GM12801 (cell line): ENCODE data around the gene ADGRL1.

Experiments used
- CTCF ChIP-seq: IDR thresholded peaks from one replicate; pipeline ENCODE4 v1.5.1; 2011; ENCODE audit warnings: control low read depth; ENCODE audit not compliant: insufficient read length; ENCODE audit errors: extremely low read depth

Gene ADGRL1

GRCh38 chr19:14145381-14145780 lies 60.6 kb downstream of the ADGRL1 start:
- no peak for TF ChIP-seq CTCF

GRCh38 chr19:14142262-14143190 lies 63.4 kb downstream of the ADGRL1 start:
- TF ChIP-seq CTCF, result no peak

- TF ChIP-seq CTCF, result no peak
These were observed 64.9 kb downstream of the ADGRL1 start for GRCh38 chr19:14141041-14141440.

DNA sequence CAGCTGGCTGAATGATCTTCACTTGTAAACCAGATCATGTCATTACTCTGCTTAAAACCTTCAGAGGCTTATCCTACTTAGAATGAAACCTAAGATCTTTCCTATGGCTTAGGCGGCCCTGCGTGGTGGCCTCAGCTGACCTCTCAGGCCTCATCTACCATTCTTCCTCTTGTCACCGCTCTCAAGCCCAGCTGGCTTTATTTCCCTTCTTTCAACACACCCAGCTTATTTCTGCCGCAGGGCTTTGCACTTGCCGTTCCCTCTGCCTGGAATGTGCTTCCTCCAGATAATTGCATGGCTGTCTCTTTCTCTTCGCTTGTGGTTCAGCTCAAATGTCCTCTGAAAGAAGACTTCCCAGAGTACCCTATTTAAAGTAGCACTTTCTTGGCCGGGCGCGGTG lies 66.0 kb downstream of the ADGRL1 start:
- no peak for TF ChIP-seq CTCF

- TF ChIP-seq CTCF, result no peak
These were observed 67.2 kb downstream of the ADGRL1 start for GRCh38 chr19:14138576-14139265.

GRCh38 chr19:14136509-14137281 lies 69.3 kb downstream of the ADGRL1 start, which contains the start of gene ASF1B:
TSS of gene ASF1B (minus strand) at chr19:14136589. CDS start at chr19:14136456, 133 bp downstream.
- TF ChIP-seq CTCF, result no peak
